Smooth muscle cell (in vitro differentiated cells): Measurements from ENCODE around the gene JAGN1. TPM values are rescaled to one million over a fixed set of nuclear protein-coding genes. Genes with fewer than 3 reads are reported as not detected.
"Not testable (repeated sequence)": the region's sequence is repeated elsewhere in the genome, so short reads cannot be mapped to it uniquely, and the experiment has no call there.

ENCODE experiments used
- DNase-seq: peaks from one replicate; lab custom pipeline; 2025; ENCODE audit not compliant: unreplicated experiment; lab: John Stamatoyannopoulos, UW
- H2AFZ ChIP-seq: fragments of 200-600 bp; sonication (generic); 2 replicates; pipeline ENCODE4 v1.6.0; 2016; ENCODE audit warnings: antibody characterized with exemption, low read depth, mild to moderate bottlenecking
- H3F3A ChIP-seq: fragments of 200-600 bp; sonication (generic); 2 replicates; pipeline ENCODE4 v1.6.0; 2017; ENCODE audit warnings: antibody characterized with exemption, low read depth
- H3K27ac ChIP-seq: fragments of 200-600 bp; sonication (generic); 2 replicates; pipeline ENCODE4 v1.5.1; 2016; ENCODE audit warnings: low read depth, mild to moderate bottlenecking
- H3K27me3 ChIP-seq: fragments of 200-600 bp; sonication (generic); 2 replicates; pipeline ENCODE4 v1.6.1; 2016; ENCODE audit warnings: low read depth, mild to moderate bottlenecking
- H3K36me3 ChIP-seq: fragments of 200-600 bp; sonication (generic); 2 replicates; pipeline ENCODE4 v1.5.1; 2016; ENCODE audit warnings: low read depth
- H3K4me1 ChIP-seq: fragments of 200-600 bp; sonication (generic); 2 replicates; pipeline ENCODE4 v1.5.1; 2016; ENCODE audit warnings: low read depth
- H3K4me2 ChIP-seq: fragments of 200-600 bp; sonication (generic); 2 replicates; pipeline ENCODE4 v1.6.0; 2016; ENCODE audit warnings: mild to moderate bottlenecking
- H3K4me3 ChIP-seq: fragments of 200-600 bp; sonication (generic); 2 replicates; pipeline ENCODE4 v1.5.1; 2016; ENCODE audit warnings: mild to moderate bottlenecking
- H3K79me2 ChIP-seq: fragments of 200-600 bp; sonication (generic); 2 replicates; pipeline ENCODE4 v1.6.0; 2016; ENCODE audit warnings: low read depth, mild to moderate bottlenecking
- H3K9ac ChIP-seq: fragments of 200-600 bp; sonication (generic); 2 replicates; pipeline ENCODE4 v1.6.0; 2016; ENCODE audit warnings: low read depth
- H3K9me3 ChIP-seq: fragments of 200-600 bp; sonication (generic); replicated peaks from 2 replicates; pipeline ENCODE4 v1.5.1; 2016; ENCODE audit warnings: low read depth
- H4K20me1 ChIP-seq: fragments of 200-600 bp; sonication (generic); 2 replicates; pipeline ENCODE4 v1.6.0; 2016; ENCODE audit warnings: low read depth
- CTCF ChIP-seq: fragments of 200-600 bp; sonication (generic); IDR thresholded peaks from 2 replicates; pipeline ENCODE4 v1.5.1; 2017; ENCODE audit warnings: borderline replicate concordance, mild to moderate bottlenecking, antibody characterized with exemption; ENCODE audit not compliant: insufficient read depth, poor library complexity, severe bottlenecking
- WGBS: methylation state at CpG from one replicate; pipeline ENCODE4 v1.1.7; 2016; ENCODE audit warnings: low lambda C conversion rate; 5-methylcytosine and 5-hydroxymethylcytosine counted together
- polyA plus RNA-seq: library from polyadenylated mRNA; unstranded; fragments of >200 nt; fragmentation: Nextera tagmentation; extraction: Ambion mirVana; gene quantifications from 2 replicates; pipeline ENCODE4 v1.2.1, GENCODE V29; 2016
- total RNA-seq: library from RNA; depleted of rRNA; stranded (reverse); fragments of >200 nt; gene quantifications from 2 replicates; pipeline ENCODE4 v1.2.3, GENCODE V29; 2014

Gene JAGN1
- total and polyA plus RNA-seq, 2 experiments from 2014 or later: 36.8 to 37.3 TPM

- H3F3A ChIP-seq: no peaks in the 10 kb centered on the region
- H3K9me3 ChIP-seq: no peaks in the 10 kb centered on the region
- no peaks in the 10 kb centered on the region for H4K20me1 ChIP-seq
These were observed 15.0 kb upstream of the JAGN1 start for GRCh38 chr3:9875448-9875847.

GRCh38 chr3:9876255-9876654 is 14.2 kb upstream of the JAGN1 start:
- not testable (repeated sequence) for H3K36me3 ChIP-seq, H3K4me2 ChIP-seq, DNase-seq, H3K4me3 ChIP-seq, H3K27me3 ChIP-seq, H3K9me3 ChIP-seq, H3K27ac ChIP-seq, H2AFZ ChIP-seq, H3K9ac ChIP-seq, H3K79me2 ChIP-seq, H4K20me1 ChIP-seq, H3F3A ChIP-seq, H3K4me1 ChIP-seq
- WGBS: 99% methylated on average over 4 of the region's 4 CpGs

More at GRCh38 chr3:9875448-9875847, 15.0 kb upstream of the JAGN1 start:
- Histone ChIP-seq H3K4me3 (no peak overlapping the region), H2AFZ (no peak overlapping the region), H3K79me2 (no peaks in the 10 kb centered on the region), H3K27ac (no peak overlapping the region), H3K4me1 (no peaks in the 10 kb centered on the region), H3K36me3 (no peaks in the 10 kb centered on the region), H3K9ac (no peak overlapping the region), H3K27me3 (no peaks in the 10 kb centered on the region), H3K4me2 (no peak overlapping the region)
- no peak for TF ChIP-seq CTCF
- no peak for DNase-seq

DNA sequence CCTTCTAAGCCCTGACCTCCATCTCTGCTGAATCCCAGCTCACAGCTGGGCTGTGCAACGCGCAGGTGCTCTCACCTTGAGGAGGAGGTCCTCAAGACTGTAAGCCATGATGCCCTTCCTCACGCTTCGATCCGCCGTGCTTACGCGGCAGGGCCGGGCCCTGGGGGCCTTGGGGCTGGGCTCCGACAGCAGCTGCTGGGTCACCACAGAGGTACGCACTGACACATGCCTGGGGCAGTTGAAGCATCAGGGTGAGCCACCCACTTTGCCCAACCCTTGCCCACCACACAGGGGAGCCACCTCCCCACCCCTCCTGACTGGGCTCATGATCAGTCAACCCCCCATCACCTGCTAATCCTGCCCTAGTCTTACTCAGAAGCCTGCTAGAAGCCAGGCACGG is 13.4 kb upstream of the JAGN1 start:
- Histone ChIP-seq H4K20me1 (no peaks in the 10 kb centered on the region), H3K9ac (no peak overlapping the region), H3K4me1 (no peaks in the 10 kb centered on the region), H3K4me3 (no peak overlapping the region), H3K4me2 (no peak overlapping the region), H3K79me2 (no peaks in the 10 kb centered on the region), H2AFZ (no peak overlapping the region), H3K36me3 (no peaks in the 10 kb centered on the region), H3K27me3 (no peaks in the 10 kb centered on the region), H3K27ac (no peak overlapping the region), H3F3A (no peaks in the 10 kb centered on the region), H3K9me3 (no peaks in the 10 kb centered on the region)
- TF ChIP-seq CTCF: no peak
- no peak for DNase-seq
- 92% methylated on average over 12 of the region's 12 CpGs for WGBS

DNA sequence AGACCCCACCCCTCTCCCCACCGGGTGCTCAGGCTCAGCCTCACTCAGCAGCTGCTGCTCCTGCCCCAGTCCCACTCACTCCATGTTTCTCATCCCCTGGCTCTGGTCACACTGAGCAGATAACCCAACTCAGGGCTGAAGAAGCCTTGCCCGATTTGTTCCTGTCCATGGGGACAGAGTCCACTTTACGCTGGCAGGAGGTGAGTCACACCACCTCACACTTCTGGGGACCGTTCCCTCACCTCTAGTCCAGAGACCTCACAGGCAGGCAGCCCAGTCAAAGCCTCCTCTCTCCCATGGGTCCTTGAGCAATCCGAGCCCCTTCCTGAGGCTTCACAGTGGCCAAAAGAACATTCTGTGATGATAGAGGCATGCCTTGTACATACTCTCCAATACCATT is 11.7 kb upstream of the JAGN1 start:
- DNase-seq: no peak
- no peak for TF ChIP-seq CTCF
- 88% methylated on average over 5 of the region's 5 CpGs for WGBS
- no peaks in the 10 kb centered on the region for H4K20me1 ChIP-seq
- H3K4me1 ChIP-seq: peaks cover 2% of the 10 kb centered on the region
- no peak overlapping the region for H2AFZ ChIP-seq
- no peak overlapping the region for H3K4me2 ChIP-seq
- H3F3A ChIP-seq: peaks cover 3% of the 10 kb centered on the region
- H3K36me3 ChIP-seq: no peaks in the 10 kb centered on the region
- no peak overlapping the region for H3K9ac ChIP-seq
- H3K27ac ChIP-seq: no peak overlapping the region
- no peak overlapping the region for H3K4me3 ChIP-seq
- H3K79me2 ChIP-seq: no peaks in the 10 kb centered on the region
- H3K27me3 ChIP-seq: no peaks in the 10 kb centered on the region
- H3K9me3 ChIP-seq: no peaks in the 10 kb centered on the region
